Neuronal stem cell (in vitro differentiated cells): ENCODE data around the gene HSD17B8.

Experiments used
- DNase-seq: peaks from one replicate; pipeline ENCODE4 v3.0.0-alpha.2; 2013; ENCODE audit warnings: low spot score
- H2AFZ ChIP-seq: one replicate; pipeline ENCODE4 v1.6.1; 2013; ENCODE audit warnings: mild to moderate bottlenecking, low read length, inconsistent platforms
- H2AK5ac ChIP-seq: 2 replicates; pipeline ENCODE4 v1.6.1; 2013; ENCODE audit warnings: low read depth, mild to moderate bottlenecking, inconsistent platforms, low read length, moderate library complexity, mixed read lengths
- H2BK120ac ChIP-seq: 2 replicates; pipeline ENCODE4 v1.6.1; 2013; ENCODE audit warnings: low read depth, mild to moderate bottlenecking, inconsistent platforms, low read length, moderate library complexity, mixed read lengths
- H2BK12ac ChIP-seq: one replicate; pipeline ENCODE4 v1.6.1; 2013; ENCODE audit warnings: low read length, inconsistent platforms
- H2BK15ac ChIP-seq: 2 replicates; pipeline ENCODE4 v1.6.1; 2013; ENCODE audit warnings: mild to moderate bottlenecking, low read length, inconsistent platforms, mixed read lengths
- H2BK5ac ChIP-seq: one replicate; pipeline ENCODE4 v1.6.1; 2013; ENCODE audit warnings: inconsistent platforms, mild to moderate bottlenecking, low read length, moderate library complexity
- H3K14ac ChIP-seq: one replicate; pipeline ENCODE4 v1.6.1; 2013; ENCODE audit warnings: low read length, inconsistent platforms
- H3K18ac ChIP-seq: 2 replicates; pipeline ENCODE4 v1.6.1; 2013; ENCODE audit warnings: low read length, inconsistent platforms
- H3K23ac ChIP-seq: 2 replicates; pipeline ENCODE4 v1.6.1; 2013; ENCODE audit warnings: low read depth, mild to moderate bottlenecking, mixed read lengths, low read length, inconsistent platforms; ENCODE audit not compliant: poor library complexity
- H3K27ac ChIP-seq: replicated peaks from 3 replicates; pipeline ENCODE4 v1.5.1; 2013; ENCODE audit warnings: low read length, inconsistent platforms
- H3K27me3 ChIP-seq, 3 experiments: 2 replicates each; pipeline ENCODE4 v1.6.1; 2013; ENCODE audit warnings: low read length in 3 of 3, mild to moderate bottlenecking in 2 of 3, inconsistent platforms in 1 of 3, low read depth in 1 of 3, mixed read lengths in 1 of 3, moderate library complexity in 1 of 3; ENCODE audit not compliant: control insufficient read depth in 3 of 3, insufficient read depth in 3 of 3
- H3K36me3 ChIP-seq, 2 donors: replicated peaks in 1 of 2; 2 replicates each; pipeline ENCODE4 v1.6.1; 2013; ENCODE audit warnings: low read length in 2 of 2; ENCODE audit not compliant: control insufficient read depth in 2 of 2, insufficient read depth in 2 of 2
- H3K4ac ChIP-seq: 2 replicates; pipeline ENCODE4 v1.6.1; 2013; ENCODE audit warnings: inconsistent platforms, mild to moderate bottlenecking, low read length, moderate library complexity
- H3K4me1 ChIP-seq, 2 donors: 1 replicate in 1 of 2; 2 replicates in 1 of 2; pipeline ENCODE4 v1.6.1; 2013; ENCODE audit warnings: low read length in 2 of 2, low read depth in 1 of 2; ENCODE audit not compliant: control insufficient read depth in 2 of 2, insufficient read depth in 1 of 2
- H3K4me2 ChIP-seq: one replicate; pipeline ENCODE4 v1.6.1; 2013; ENCODE audit warnings: mild to moderate bottlenecking, low read length, inconsistent platforms; ENCODE audit not compliant: insufficient read depth, poor library complexity, severe bottlenecking
- H3K4me3 ChIP-seq, 2 donors: 2 replicates each; pipeline ENCODE4 v1.5.1; 2013; ENCODE audit warnings: low read length in 2 of 2, mild to moderate bottlenecking in 2 of 2, inconsistent platforms in 1 of 2, moderate library complexity in 1 of 2
- H3K79me1 ChIP-seq: one replicate; pipeline ENCODE4 v1.6.1; 2013; ENCODE audit warnings: low read depth, mild to moderate bottlenecking, inconsistent platforms, low read length, moderate library complexity
- H3K9ac ChIP-seq: one replicate; pipeline ENCODE4 v1.6.1; 2013; ENCODE audit warnings: mild to moderate bottlenecking, low read depth, low read length, inconsistent platforms; ENCODE audit not compliant: poor library complexity
- H3K9me3 ChIP-seq, 2 donors: replicated peaks in 1 of 2; 2 replicates each; pipeline versions ENCODE3 to v1.6.1; 2013; ENCODE audit warnings: low read length in 2 of 2, mild to moderate bottlenecking in 2 of 2, inconsistent platforms in 1 of 2, low read depth in 1 of 2, mixed read lengths in 1 of 2, moderate library complexity in 1 of 2; ENCODE audit not compliant: control insufficient read depth in 2 of 2, insufficient read depth in 1 of 2
- H4K8ac ChIP-seq: one replicate; pipeline ENCODE4 v1.6.1; 2013; ENCODE audit warnings: low read depth, mild to moderate bottlenecking, inconsistent platforms, low read length, moderate library complexity
- H4K91ac ChIP-seq: one replicate; pipeline ENCODE4 v1.6.1; 2013; ENCODE audit warnings: low read length, low read depth, mild to moderate bottlenecking, inconsistent platforms; ENCODE audit not compliant: poor library complexity
- WGBS, 2 donors: extraction: QIAGEN DNeasy Blood & Tissue Kit; methylation state at CpG; one replicate each; pipeline ENCODE4 v1.1.7; 2013; ENCODE audit warnings: missing lambda C conversion rate in 2 of 2, mixed read lengths in 1 of 2; ENCODE audit not compliant: insufficient read length in 2 of 2, insufficient replicate concordance in 1 of 2; ENCODE audit errors: extremely low coverage in 2 of 2; 5-methylcytosine and 5-hydroxymethylcytosine counted together

HSD17B8 gene

GRCh38 chr6:33203443-33204164, 851 bp upstream of the HSD17B8 start:
- H3K36me3 ChIP-seq, result peaks cover 22 to 30% of the 10 kb centered on the region in 2 donors
- no peak overlapping the region for H2BK12ac ChIP-seq
- no peak overlapping the region for H3K4me2 ChIP-seq
- peaks cover 31 to 45% of the 10 kb centered on the region in 2 donors for H3K4me1 ChIP-seq
- no peak overlapping the region for H2AK5ac ChIP-seq
- no peak overlapping the region for H3K27ac ChIP-seq
- no peak overlapping the region for H4K91ac ChIP-seq
- no peak overlapping the region for H3K18ac ChIP-seq
- no peak for DNase-seq
- no peak overlapping the region for H2BK120ac ChIP-seq
- H3K4ac ChIP-seq, result no peak overlapping the region
- no peak overlapping the region for H3K9ac ChIP-seq
- H2BK5ac ChIP-seq, result no peak overlapping the region
- no peak overlapping the region for H2BK15ac ChIP-seq
- no peak overlapping the region for H3K23ac ChIP-seq
- no peak overlapping the region for H3K4me3 ChIP-seq
- no peak overlapping the region for H3K14ac ChIP-seq
- no peak overlapping the region for H2AFZ ChIP-seq
- H4K8ac ChIP-seq, result no peak overlapping the region
- H3K9me3 ChIP-seq, result no peaks in the 10 kb centered on the region
- no CpG with 5 or more reads among the region's 7 CpGs for WGBS, 2 donors
- peaks cover 14% of the 10 kb centered on the region for H3K79me1 ChIP-seq
- H3K27me3 ChIP-seq, result no peaks in the 10 kb centered on the region

GRCh38 chr6:33204165-33204414, 365 bp upstream of the HSD17B8 start:
- peaks cover 14% of the 10 kb centered on the region for H3K79me1 ChIP-seq
- peaks cover 33 to 49% of the 10 kb centered on the region in 2 donors for H3K4me1 ChIP-seq
- no peak overlapping the region for H4K8ac ChIP-seq
- no peak overlapping the region for H2BK5ac ChIP-seq
- no peak overlapping the region for H3K14ac ChIP-seq
- peak overlapping the region in 1 of 2 donors; percentile 73 for H3K4me3 ChIP-seq
- H2BK120ac ChIP-seq, result no peak overlapping the region
- no CpG with 5 or more reads among the region's 4 CpGs for WGBS, 2 donors
- no peak overlapping the region for H3K4ac ChIP-seq
- H2AK5ac ChIP-seq, result no peak overlapping the region
- H3K18ac ChIP-seq, result no peak overlapping the region
- no peak overlapping the region for H2BK12ac ChIP-seq
- no peaks in the 10 kb centered on the region for H3K9me3 ChIP-seq
- H3K27ac ChIP-seq, result no peak overlapping the region
- H3K36me3 ChIP-seq, result peaks cover 22 to 35% of the 10 kb centered on the region in 2 donors
- H3K23ac ChIP-seq, result no peak overlapping the region
- no peak overlapping the region for H2BK15ac ChIP-seq
- H4K91ac ChIP-seq, result no peak overlapping the region
- no peak overlapping the region for H2AFZ ChIP-seq
- no peak for DNase-seq
- no peak overlapping the region for H3K9ac ChIP-seq
- peak overlapping the region; percentile 87 for H3K4me2 ChIP-seq
- H3K27me3 ChIP-seq, result no peaks in the 10 kb centered on the region

GRCh38 chr6:33205191-33206026, 954 bp downstream of the HSD17B8 start:
- Histone ChIP-seq H2BK15ac (peak overlapping the region; percentile 51), H3K27ac (peak overlapping the region; percentile 69), H3K14ac (no peak overlapping the region), H3K4me1 (peaks cover 31 to 51% of the 10 kb centered on the region in 2 donors), H3K4ac (peak overlapping the region; percentile 4), H3K4me2 (peak overlapping the region; percentile 87), H3K18ac (peak overlapping the region; percentile 76), H4K91ac (no peak overlapping the region), H2AK5ac (peak overlapping the region; percentile 72), H3K79me1 (peaks cover 14% of the 10 kb centered on the region), H3K4me3 (peak overlapping the region; percentile 73 to 92), H4K8ac (no peak overlapping the region), H2BK5ac (peak overlapping the region; percentile 85), H3K36me3 (peaks cover 29 to 48% of the 10 kb centered on the region in 2 donors), H3K9me3 (no peaks in the 10 kb centered on the region), H3K27me3 (no peaks in the 10 kb centered on the region), H3K23ac (peak overlapping the region; percentile 4), H2BK120ac (peak overlapping the region; percentile 56), H2BK12ac (peak overlapping the region; percentile 12), H3K9ac (peak overlapping the region; percentile 91), H2AFZ (no peak overlapping the region)
- DNase-seq, result no peak
- no CpG with 5 or more reads among the region's 17 CpGs for WGBS, 2 donors
